PC-9 (cell line): ENCODE measurements around the gene MESP2. TPM values are rescaled to one million over a fixed set of nuclear protein-coding genes. Genes with fewer than 3 reads are reported as not detected.

Experiments
- BruUV-seq: library from RNA; stranded (reverse); fragments of 400-500 nt; replicated peaks from 2 replicates; lab custom pipeline; 2021; lab: Mats Ljungman, UMichigan
- CTCF ChIA-PET: fragments of 300-600 bp; sonication (Branson Sonifier 250); formaldehyde crosslinking; loops from one replicate; lab custom pipeline; 2022; ENCODE audit warnings: antibody characterized with exemption; lab: Charles Lee
- POLR2A ChIA-PET: fragments of 300-600 bp; sonication (Branson Sonifier 250); formaldehyde crosslinking; loops from one replicate; lab custom pipeline; 2022; ENCODE audit warnings: antibody characterized with exemption; ENCODE audit not compliant: unreplicated experiment; lab: Charles Lee
- DNase-seq, 2 experiments: peaks; one replicate each; pipeline versions ENCODE4 v3.0.0 to v3.0.0-alpha.2; 2015 to 2022; ENCODE audit warnings: mixed read lengths in 1 of 2
- H2AFZ ChIP-seq: fragments of 200-600 bp; sonication (generic); 2 replicates; pipeline ENCODE4 v1.8.1; 2017; ENCODE audit warnings: antibody characterized with exemption
- H3F3A ChIP-seq: fragments of 200-600 bp; sonication (generic); 2 replicates; pipeline ENCODE4 v1.8.1; 2017; ENCODE audit warnings: antibody characterized with exemption, mild to moderate bottlenecking, low read depth; ENCODE audit not compliant: insufficient read depth
- H3K27ac ChIP-seq: fragments of 200-600 bp; sonication (generic); 2 replicates; pipeline ENCODE4 v1.6.1; 2016; ENCODE audit warnings: mixed run types
- H3K27me3 ChIP-seq: fragments of 200-600 bp; sonication (generic); 2 replicates; pipeline ENCODE4 v1.6.1; 2016; ENCODE audit warnings: low read depth, mixed run types; ENCODE audit not compliant: insufficient read depth
- H3K36me3 ChIP-seq: fragments of 200-600 bp; sonication (generic); 2 replicates; pipeline ENCODE4 v1.6.1; 2016; ENCODE audit warnings: low read depth, mixed run types
- H3K4me1 ChIP-seq: fragments of 200-600 bp; sonication (generic); replicated peaks from 2 replicates; pipeline ENCODE4 v1.6.1; 2016; ENCODE audit warnings: mixed run types; ENCODE audit not compliant: insufficient read depth
- H3K4me2 ChIP-seq: fragments of 200-600 bp; sonication (generic); 2 replicates; pipeline ENCODE4 v1.6.1; 2017; ENCODE audit warnings: mixed run types
- H3K4me3 ChIP-seq: fragments of 200-600 bp; sonication (generic); 2 replicates; pipeline ENCODE4 v1.6.1; 2016; ENCODE audit warnings: mixed run types
- H3K79me2 ChIP-seq: fragments of 200-600 bp; sonication (generic); 2 replicates; pipeline ENCODE4 v1.6.1; 2017; ENCODE audit warnings: low read depth, mixed run types
- H3K9me2 ChIP-seq: fragments of 200-600 bp; sonication (generic); 2 replicates; pipeline ENCODE4 v1.8.1; 2017; ENCODE audit warnings: mild to moderate bottlenecking; ENCODE audit not compliant: insufficient read depth
- H3K9me3 ChIP-seq: fragments of 200-600 bp; sonication (generic); 2 replicates; pipeline ENCODE4 v1.8.1; 2016; ENCODE audit warnings: low read depth; ENCODE audit not compliant: insufficient read depth
- H4K20me1 ChIP-seq: fragments of 200-600 bp; sonication (generic); 2 replicates; pipeline ENCODE4 v1.8.1; 2017; ENCODE audit not compliant: insufficient read depth
- EZH2 ChIP-seq: fragments of 200-600 bp; sonication (generic); IDR thresholded peaks from 2 replicates; pipeline ENCODE4 v1.8.0; 2017; ENCODE audit warnings: antibody characterized with exemption, low read depth
- intact Hi-C: fragments of 100-400 bp; cut with micrococcal nuclease; formaldehyde crosslinking; loops from one replicate; pipeline ENCODE4 v1.10.0; 2022; ENCODE audit not compliant: unreplicated experiment
- total RNA-seq: library from RNA; stranded (reverse); gene quantifications from 2 replicates; pipeline ENCODE4 v1.2.3, GENCODE V29; 2021
- TF ChIP-seq, protein P1 (sequence below): fragments of 200-600 bp; sonication (generic); conservative IDR thresholded peaks from 2 replicates; pipeline ENCODE4 v1.6.1; 2017; ENCODE audit warnings: mixed run types, antibody characterized with exemption, mild to moderate bottlenecking, moderate library complexity

The MESP2 gene
- total RNA-seq, 1 experiment from 2014 or later: 1.3 TPM

DNA sequence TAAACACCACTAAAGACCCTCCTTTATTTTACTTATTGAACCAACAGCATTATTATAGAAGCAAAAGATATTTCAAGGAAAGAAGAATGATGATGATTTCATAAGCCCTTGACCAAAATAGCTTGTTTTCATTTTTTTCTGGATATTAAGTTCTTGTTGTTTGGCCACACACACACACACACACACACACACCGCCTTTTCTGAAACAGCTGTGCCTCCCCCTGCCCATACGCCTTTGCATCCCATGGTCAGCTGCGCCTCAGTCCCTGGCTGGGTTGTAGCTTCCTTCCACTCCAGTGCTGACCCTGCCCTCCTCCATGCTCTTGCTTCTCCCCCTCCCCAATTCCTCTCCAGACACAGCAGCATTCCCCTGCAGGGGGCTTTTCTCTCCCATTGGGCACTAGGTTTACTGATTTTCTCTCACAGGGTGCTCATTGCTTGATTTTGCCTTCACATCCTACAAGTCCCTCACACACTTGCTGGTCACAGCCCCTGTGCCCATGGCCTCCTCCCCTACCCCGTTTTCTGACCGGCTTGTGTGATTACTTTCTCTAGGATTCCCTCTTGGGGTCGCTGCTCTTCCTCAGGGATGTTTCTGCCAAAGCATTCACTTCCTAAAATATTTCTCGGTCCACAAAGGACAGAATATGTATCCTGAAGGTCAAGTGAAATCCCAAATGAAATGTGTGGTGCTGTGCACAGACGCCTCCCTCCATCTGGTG lies 43.5 kb upstream of the MESP2 start:
- Histone ChIP-seq H3K4me2 (no peak overlapping the region), H3K9me2 (no peaks in the 10 kb centered on the region), H4K20me1 (no peaks in the 10 kb centered on the region), H3K36me3 (no peaks in the 10 kb centered on the region), H2AFZ (no peak overlapping the region), H3K4me3 (no peak overlapping the region), H3F3A (no peaks in the 10 kb centered on the region), H3K27me3 (no peaks in the 10 kb centered on the region), H3K79me2 (no peaks in the 10 kb centered on the region), H3K4me1 (no peaks in the 10 kb centered on the region), H3K27ac (no peak overlapping the region), H3K9me3 (no peaks in the 10 kb centered on the region)
- BruUV-seq: no TSS peak
- CTCF ChIA-PET: no interaction called here
- DNase-seq: no peak
- POLR2A ChIA-PET: no interaction called here
- TF ChIP-seq, protein P1, sequence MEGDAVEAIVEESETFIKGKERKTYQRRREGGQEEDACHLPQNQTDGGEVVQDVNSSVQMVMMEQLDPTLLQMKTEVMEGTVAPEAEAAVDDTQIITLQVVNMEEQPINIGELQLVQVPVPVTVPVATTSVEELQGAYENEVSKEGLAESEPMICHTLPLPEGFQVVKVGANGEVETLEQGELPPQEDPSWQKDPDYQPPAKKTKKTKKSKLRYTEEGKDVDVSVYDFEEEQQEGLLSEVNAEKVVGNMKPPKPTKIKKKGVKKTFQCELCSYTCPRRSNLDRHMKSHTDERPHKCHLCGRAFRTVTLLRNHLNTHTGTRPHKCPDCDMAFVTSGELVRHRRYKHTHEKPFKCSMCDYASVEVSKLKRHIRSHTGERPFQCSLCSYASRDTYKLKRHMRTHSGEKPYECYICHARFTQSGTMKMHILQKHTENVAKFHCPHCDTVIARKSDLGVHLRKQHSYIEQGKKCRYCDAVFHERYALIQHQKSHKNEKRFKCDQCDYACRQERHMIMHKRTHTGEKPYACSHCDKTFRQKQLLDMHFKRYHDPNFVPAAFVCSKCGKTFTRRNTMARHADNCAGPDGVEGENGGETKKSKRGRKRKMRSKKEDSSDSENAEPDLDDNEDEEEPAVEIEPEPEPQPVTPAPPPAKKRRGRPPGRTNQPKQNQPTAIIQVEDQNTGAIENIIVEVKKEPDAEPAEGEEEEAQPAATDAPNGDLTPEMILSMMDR: no peak
- TF ChIP-seq EZH2: no peak
- intact Hi-C loops: no loop called here

DNA sequence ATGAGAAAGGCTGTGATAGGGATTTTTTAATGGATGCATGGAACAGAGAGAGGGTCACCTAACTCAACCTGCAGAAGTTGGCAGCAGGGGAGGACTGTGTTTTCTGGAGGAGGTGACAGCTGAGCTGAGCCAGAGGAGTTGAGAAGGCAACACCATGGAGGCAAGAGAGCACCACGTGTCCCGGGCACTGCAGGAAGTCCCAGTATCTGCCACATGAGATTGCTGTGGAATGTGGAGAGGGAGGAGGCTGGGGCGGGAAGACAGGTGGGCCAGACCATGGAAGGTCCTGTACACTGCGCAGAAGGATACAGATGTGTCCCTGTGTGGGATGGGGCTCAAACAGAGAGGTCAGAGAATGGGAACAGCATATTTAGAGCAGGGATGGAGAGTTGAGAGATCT lies 40.4 kb upstream of the MESP2 start:
- TF ChIP-seq, protein P1: no peak
- TF ChIP-seq EZH2: no peak
- no peaks in the 10 kb centered on the region for H3K27me3 ChIP-seq
- intact Hi-C loops: no loop called here
- ChIA-PET CTCF (no interaction called here), POLR2A (no interaction called here)
- no peak overlapping the region for H3K4me3 ChIP-seq
- no peaks in the 10 kb centered on the region for H4K20me1 ChIP-seq
- no peaks in the 10 kb centered on the region for H3K9me2 ChIP-seq
- no peaks in the 10 kb centered on the region for H3K4me1 ChIP-seq
- H3F3A ChIP-seq: no peaks in the 10 kb centered on the region
- DNase-seq: no peak
- no peaks in the 10 kb centered on the region for H3K36me3 ChIP-seq
- no peaks in the 10 kb centered on the region for H3K79me2 ChIP-seq
- H3K27ac ChIP-seq: no peak overlapping the region
- H3K9me3 ChIP-seq: no peaks in the 10 kb centered on the region
- no peak overlapping the region for H3K4me2 ChIP-seq
- H2AFZ ChIP-seq: no peak overlapping the region
- BruUV-seq: no TSS peak

DNA sequence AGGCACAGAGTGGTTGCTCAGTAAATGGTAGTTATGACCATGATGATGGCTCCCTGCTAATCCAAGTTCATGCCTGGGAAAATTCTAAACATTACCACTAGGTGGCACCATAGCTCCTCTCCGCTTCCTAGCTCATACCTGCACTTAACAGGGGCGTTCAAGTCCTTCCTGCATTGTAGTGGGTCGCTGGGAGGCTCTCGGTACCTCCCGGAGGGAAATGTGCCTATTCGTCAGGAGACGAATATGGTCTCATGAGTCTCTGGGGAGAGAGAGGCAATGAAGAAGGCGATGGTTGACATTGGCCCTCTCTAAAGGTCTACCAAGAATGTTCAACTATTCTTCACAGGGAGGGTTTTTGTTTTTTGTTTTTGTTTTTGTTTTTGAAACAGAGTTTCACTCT lies 36.0 kb upstream of the MESP2 start:
- Histone ChIP-seq H3K4me3 (no peak overlapping the region), H3K9me2 (no peaks in the 10 kb centered on the region), H2AFZ (no peak overlapping the region), H3K36me3 (no peaks in the 10 kb centered on the region), H3F3A (0 out of 2 replicates have a peak, but pooled peaks cover 6% of the 10 kb centered on the region), H3K27me3 (no peaks in the 10 kb centered on the region), H3K79me2 (no peaks in the 10 kb centered on the region), H4K20me1 (no peaks in the 10 kb centered on the region), H3K9me3 (no peaks in the 10 kb centered on the region), H3K4me2 (peak overlapping the region; percentile 57), H3K4me1 (no peaks in the 10 kb centered on the region), H3K27ac (no peak overlapping the region)
- ChIA-PET CTCF (interaction anchor here (0.6 to 2.1 kb wide), 9 partner anchors 12 to 310 kb away, joined by 3 to 16 read pairs (median 4); no protein-coding TSS in a partner anchor), POLR2A (interaction anchor here (0.5 to 1.0 kb wide), 2 partner anchors 77 to 135 kb away, joined by 3 to 6 read pairs; no protein-coding TSS in a partner anchor)
- TF ChIP-seq, protein P1: peak; percentile 94
- no peak for TF ChIP-seq EZH2
- peak; percentile 61 to 64 for DNase-seq
- no TSS peak for BruUV-seq
- intact Hi-C loops: loop anchor here (1.0 to 5.0 kb wide), 4 partner anchors 83 to 347 kb away; partner anchors contain the start of gene KIF7
